KOPT-K1 (cell line): Measurements from ENCODE around the gene STAMBP.

Source experiments
- H3K27ac ChIP-seq: fragments of 200-600 bp; sonication (generic); 2 replicates; pipeline ENCODE4 v1.5.1; 2016; ENCODE audit warnings: antibody characterized with exemption, mild to moderate bottlenecking, low read depth, low read length; ENCODE audit not compliant: poor library complexity, severe bottlenecking
- H3K36me3 ChIP-seq: fragments of 200-600 bp; sonication (generic); 2 replicates; pipeline ENCODE4 v1.5.1; 2017; ENCODE audit warnings: antibody characterized with exemption, mild to moderate bottlenecking, low read length, moderate library complexity; ENCODE audit not compliant: insufficient read depth
- H3K9me3 ChIP-seq: fragments of 200-600 bp; sonication (generic); 2 replicates; pipeline ENCODE4 v1.5.1; 2017; ENCODE audit warnings: antibody characterized with exemption, low read length, mild to moderate bottlenecking; ENCODE audit not compliant: insufficient read depth, poor library complexity, severe bottlenecking

Gene STAMBP

GRCh38 chr2:73918856-73919255 is 90.1 kb downstream of the STAMBP start:
- Histone ChIP-seq H3K27ac (no peak overlapping the region), H3K9me3 (no peaks in the 10 kb centered on the region), H3K36me3 (no peaks in the 10 kb centered on the region)

- Histone ChIP-seq H3K27ac (no peak overlapping the region), H3K9me3 (no peaks in the 10 kb centered on the region), H3K36me3 (no peaks in the 10 kb centered on the region)
Measured at GRCh38 chr2:73919596-73920228, 91.0 kb downstream of the STAMBP start.

- no peaks in the 10 kb centered on the region for H3K9me3 ChIP-seq
- H3K36me3 ChIP-seq = no peaks in the 10 kb centered on the region
- H3K27ac ChIP-seq = no peak overlapping the region
Measured at GRCh38 chr2:73920577-73921545, 92.1 kb downstream of the STAMBP start.

- Histone ChIP-seq H3K27ac (no peak overlapping the region), H3K36me3 (no peaks in the 10 kb centered on the region), H3K9me3 (no peaks in the 10 kb centered on the region)
Measured at GRCh38 chr2:73921581-73921980, 92.8 kb downstream of the STAMBP start.

- Histone ChIP-seq H3K9me3 (no peaks in the 10 kb centered on the region), H3K36me3 (no peaks in the 10 kb centered on the region), H3K27ac (no peak overlapping the region)
Measured at GRCh38 chr2:73922681-73923080, 93.9 kb downstream of the STAMBP start.
